ENCODE results near the gene IL2RA. TPM values are rescaled to one million over a fixed set of nuclear protein-coding genes. Genes with fewer than 3 reads are reported as not detected.

IL2RA gene
- total and polyA plus RNA-seq, 10 of the 15 experiments (the other 5 are each of a cell fraction or from before 2014, with no cell fraction given): 2.2 to 6.0 (median 4.9) TPM

- no peak for TF ChIP-seq KAT2A (conservative IDR thresholded peaks at IDR 0.05; ENCODE audit: control insufficient read depth, low read depth, low read length)
- no peak for TF ChIP-seq USF2 (IDR thresholded peaks at IDR 0.05; ENCODE audit: borderline replicate concordance, low read depth, low read length)
- peak; percentile 98 for TF ChIP-seq NFIC (IDR thresholded peaks at IDR 0.05; ENCODE audit: low read depth, low read length)
- TF ChIP-seq BCL3 (IDR thresholded peaks at IDR 0.05; ENCODE audit: borderline replicate concordance, insufficient read depth, low read depth, low read length, poor library complexity, severe bottlenecking): peak; percentile 75
- TF ChIP-seq FOXK2 (IDR thresholded peaks at IDR 0.05): no peak; the same call in 1 of the 2 replicates
- peak; percentile 97 for TF ChIP-seq ZBED1 (IDR thresholded peaks at IDR 0.05; ENCODE audit: borderline replicate concordance)
- TF ChIP-seq SIN3A (IDR thresholded peaks at IDR 0.05; ENCODE audit: low read depth, low read length): peak; percentile 48; the same call in 1 of the 2 replicates
- TF ChIP-seq ATF3 (IDR thresholded peaks at IDR 0.05; ENCODE audit: borderline replicate concordance, extremely low read depth, low read depth, low read length): no peak
- peak; percentile 89 for TF ChIP-seq ZNF592 (IDR thresholded peaks at IDR 0.05)
- no peak for TF ChIP-seq ZSCAN29 (IDR thresholded peaks at IDR 0.05)
- TF ChIP-seq NR2F1 (conservative IDR thresholded peaks at IDR 0.05): peak; percentile 92
- 0 out of 2 replicates have a peak, but pooled peaks have one; percentile 10 for TF ChIP-seq HDGF (IDR thresholded peaks at IDR 0.05)
- TF ChIP-seq NFYB (IDR thresholded peaks at IDR 0.05; ENCODE audit: insufficient read depth, low read depth, low read length): no peak
- no peak for TF ChIP-seq SIX5 (IDR thresholded peaks at IDR 0.05; ENCODE audit: low read depth, low read length, severe bottlenecking)
- peak; percentile 74; the same call in 1 of the 2 replicates for TF ChIP-seq CHD2 (IDR thresholded peaks at IDR 0.05; ENCODE audit: borderline replicate concordance, low read depth, low read length)
- peak; percentile 45; the same call in 1 of the 2 replicates for TF ChIP-seq ZNF24 (IDR thresholded peaks at IDR 0.05)
- TF ChIP-seq IRF3 (IDR thresholded peaks at IDR 0.05): no peak
- peak; percentile 94 for TF ChIP-seq RELA (IDR thresholded peaks at IDR 0.05; ENCODE audit: borderline replicate concordance, partially characterized antibody)
- 0 out of 2 replicates have a peak, but pooled peaks have one; percentile 41 for TF ChIP-seq HSF1 (IDR thresholded peaks at IDR 0.05; ENCODE audit: low read depth, low read length)
- peak; percentile 91 for TF ChIP-seq MTA2 (IDR thresholded peaks at IDR 0.05; ENCODE audit: low read depth)
- TF ChIP-seq NR2C1 (IDR thresholded peaks at IDR 0.05): no peak
Observed at GRCh38 chr10:6050801-6051445, 11.2 kb downstream of the IL2RA start (continued).
